HCT116 (cell line): ENCODE measurements around the gene GSG1L. TPM values are rescaled to one million over a fixed set of nuclear protein-coding genes. Genes with fewer than 3 reads are reported as not detected.

ENCODE experiments used
- ATAC-seq: fragments of 200-7000 bp; cut with Tn5 transposase; 2 replicates; pipeline ENCODE4 v1.9.1; 2020; ENCODE audit warnings: mild to moderate bottlenecking, moderate library complexity
- BruUV-seq: library from RNA; stranded (reverse); fragments of 400-500 nt; replicated peaks from 2 replicates; lab custom pipeline; 2021; lab: Mats Ljungman, UMichigan
- CTCF ChIA-PET: fragments of 300-600 bp; sonication (Branson Sonifier 250); formaldehyde crosslinking; loops from one replicate; lab custom pipeline; 2021; ENCODE audit warnings: antibody characterized with exemption; lab: Charles Lee
- POLR2A ChIA-PET: fragments of 300-600, 350-600 bp; sonication (Branson Sonifier 250); formaldehyde crosslinking; loops from one replicate; lab custom pipeline; 2021; ENCODE audit warnings: antibody characterized with exemption; lab: Charles Lee
- RAD21 ChIA-PET, 2 experiments: fragments of 300-600 bp; sonication (Branson Sonifier 250); formaldehyde crosslinking; loops; one replicate each; lab custom pipeline; 2023; ENCODE audit warnings: low total read pairs in 2 of 2; ENCODE audit not compliant: uncharacterized antibody in 2 of 2, unreplicated experiment in 2 of 2, low non-redundant PET in 1 of 2; lab: Charles Lee
- DNase-seq: peaks from one replicate; pipeline ENCODE4 v3.0.0-alpha.2; 2010; ENCODE audit warnings: low read depth, low spot score
- H2AFZ ChIP-seq: fragments of 200-600 bp; shearing (Covaris generic), sonication (generic); 2 replicates; pipeline ENCODE4 v1.6.1; 2017; ENCODE audit warnings: low read depth, mixed run types, mixed read lengths, antibody characterized with exemption, low read length; ENCODE audit not compliant: poor library complexity, severe bottlenecking
- H3K27ac ChIP-seq: 2 replicates; pipeline ENCODE4 v1.5.1; 2012; ENCODE audit warnings: low read depth, low read length
- H3K27me3 ChIP-seq: fragments of 200-600 bp; sonication (generic); 2 replicates; pipeline ENCODE4 v1.6.1; 2016; ENCODE audit warnings: mixed run types, low read length, mixed read lengths; ENCODE audit not compliant: insufficient read depth
- H3K36me3 ChIP-seq, 2 experiments: fragments of 200-500 bp in 1 of 2; fragments of 200-600 bp in 1 of 2; sonication (Bioruptor generic) in 1 of 2; sonication (generic) in 1 of 2; 2 replicates each; pipeline versions ENCODE4 v1.5.1 to v1.6.1; 2014 to 2016; ENCODE audit warnings: low read length in 2 of 2, inconsistent platforms in 1 of 2, mixed read lengths in 1 of 2, mixed run types in 1 of 2; ENCODE audit not compliant: insufficient read depth in 2 of 2, control insufficient read depth in 1 of 2
- H3K4me1 ChIP-seq, 2 experiments: fragments of 200-600 bp in 1 of 2; sonication (generic) in 1 of 2; 2 replicates each; pipeline versions ENCODE4 v1.5.1 to v1.6.1; 2012 to 2017; ENCODE audit warnings: low read length in 2 of 2, inconsistent platforms in 1 of 2, mild to moderate bottlenecking in 1 of 2, mixed read lengths in 1 of 2, mixed run types in 1 of 2, moderate library complexity in 1 of 2; ENCODE audit not compliant: insufficient read depth in 2 of 2, control insufficient read depth in 1 of 2
- H3K4me2 ChIP-seq: fragments of 200-600 bp; sonication (generic); 2 replicates; pipeline ENCODE4 v1.6.1; 2017; ENCODE audit warnings: mixed run types, low read length, mixed read lengths
- H3K4me3 ChIP-seq, 2 experiments: fragments of 200-600 bp in 1 of 2; sonication (generic) in 1 of 2; replicated peaks in 1 of 2; 2 replicates each; pipeline ENCODE4 v1.5.1; 2011 to 2016; ENCODE audit warnings: low read length in 2 of 2, control low read depth in 1 of 2, low read depth in 1 of 2, mild to moderate bottlenecking in 1 of 2, mixed read lengths in 1 of 2, mixed run types in 1 of 2
- H3K79me2 ChIP-seq: fragments of 200-600 bp; sonication (generic); 2 replicates; pipeline ENCODE4 v1.6.1; 2017; ENCODE audit warnings: mild to moderate bottlenecking, mixed run types, low read length, moderate library complexity, mixed read lengths; ENCODE audit not compliant: insufficient read depth
- H3K9ac ChIP-seq: fragments of 200-600 bp; sonication (generic); 2 replicates; pipeline ENCODE4 v1.6.1; 2016; ENCODE audit warnings: low read length, mixed read lengths
- H3K9me2 ChIP-seq: fragments of 200-600 bp; sonication (generic), shearing (Covaris generic); 2 replicates; pipeline ENCODE4 v1.6.1; 2017; ENCODE audit warnings: mixed run types, mild to moderate bottlenecking, moderate library complexity; ENCODE audit not compliant: insufficient read depth
- H3K9me3 ChIP-seq, 2 experiments: fragments of 200-500 bp in 1 of 2; fragments of 200-600 bp in 1 of 2; sonication (Bioruptor generic) in 1 of 2; sonication (generic) in 1 of 2; 2 replicates each; pipeline ENCODE4 v1.6.1; 2014 to 2017; ENCODE audit warnings: low read length in 2 of 2, mixed read lengths in 2 of 2, inconsistent platforms in 1 of 2, low read depth in 1 of 2, mild to moderate bottlenecking in 1 of 2, mixed run types in 1 of 2, moderate library complexity in 1 of 2; ENCODE audit not compliant: control insufficient read depth in 1 of 2, insufficient read depth in 1 of 2
- H4K20me1 ChIP-seq: fragments of 200-600 bp; sonication (generic), shearing (Covaris generic); 2 replicates; pipeline ENCODE4 v1.6.1; 2017; ENCODE audit warnings: mixed run types, mild to moderate bottlenecking, moderate library complexity; ENCODE audit not compliant: insufficient read depth
- CEBPB ChIP-seq: IDR thresholded peaks from 2 replicates; pipeline ENCODE4 v1.6.1; 2012; ENCODE audit warnings: low read depth
- CTCF ChIP-seq, 3 experiments: fragments of 200-600 bp in 1 of 3; sonication (generic) in 1 of 3; IDR thresholded peaks in 2 of 3; conservative IDR thresholded peaks in 1 of 3; 2 replicates each; pipeline ENCODE4 v1.5.1; 2012 to 2017; ENCODE audit warnings: low read depth in 2 of 3, low read length in 2 of 3, antibody characterized with exemption in 1 of 3, borderline replicate concordance in 1 of 3, control low read depth in 1 of 3, mild to moderate bottlenecking in 1 of 3, mixed read lengths in 1 of 3, mixed run types in 1 of 3, moderate library complexity in 1 of 3; ENCODE audit not compliant: insufficient read depth in 1 of 3
- EGR1 ChIP-seq: IDR thresholded peaks from 2 replicates; pipeline ENCODE4 v1.6.1; 2012; ENCODE audit warnings: low read depth
- ELF1 ChIP-seq: IDR thresholded peaks from 2 replicates; pipeline ENCODE4 v1.6.1; 2012; ENCODE audit warnings: low read depth, borderline replicate concordance
- EZH2 ChIP-seq: fragments of 200-600 bp; sonication (generic); IDR thresholded peaks from 2 replicates; pipeline ENCODE4 v1.6.1; 2017; ENCODE audit warnings: antibody characterized with exemption, mixed run types
- FOSL1 ChIP-seq: IDR thresholded peaks from 2 replicates; pipeline ENCODE4 v1.6.1; 2012; ENCODE audit warnings: low read depth
- JUND ChIP-seq: IDR thresholded peaks from 2 replicates; pipeline ENCODE4 v1.6.1; 2012
- POLR2AphosphoS5 ChIP-seq: IDR thresholded peaks from 2 replicates; pipeline ENCODE4 v1.6.1; 2011; ENCODE audit warnings: mild to moderate bottlenecking, low read depth, low read length, moderate library complexity
- RAD21 ChIP-seq: IDR thresholded peaks from 2 replicates; pipeline ENCODE4 v1.6.1; 2012; ENCODE audit warnings: low read depth, mild to moderate bottlenecking
- REST ChIP-seq: IDR thresholded peaks from 2 replicates; pipeline ENCODE4 v1.6.1; 2012; ENCODE audit warnings: low read depth
- SIN3A ChIP-seq: IDR thresholded peaks from 2 replicates; pipeline ENCODE4 v1.6.1; 2012; ENCODE audit warnings: low read depth
- SP1 ChIP-seq: IDR thresholded peaks from 2 replicates; pipeline ENCODE4 v1.6.1; 2012; ENCODE audit warnings: low read depth
- TCF7L2 ChIP-seq: IDR thresholded peaks from 2 replicates; pipeline ENCODE4 v1.7.0; 2011; ENCODE audit warnings: borderline replicate concordance, inconsistent platforms; ENCODE audit not compliant: insufficient read depth, insufficient read length; ENCODE audit errors: extremely low read depth
- ZNF274 ChIP-seq: fragments of 200-500 bp; sonication (Bioruptor generic); IDR thresholded peaks from 2 replicates; pipeline ENCODE4 v1.6.1; 2014; ENCODE audit warnings: mild to moderate bottlenecking, low read depth, low read length, inconsistent platforms
- intact Hi-C: fragments of 100-400 bp; cut with micrococcal nuclease; formaldehyde crosslinking; loops from 2 replicates; pipeline ENCODE4 v1.10.0; 2022
- total RNA-seq: library from RNA; stranded (reverse); gene quantifications from one replicate; pipeline ENCODE4 v1.2.1, GENCODE V29; 2021; ENCODE audit not compliant: unreplicated experiment
- TF ChIP-seq, protein P1 (sequence below): IDR thresholded peaks from 2 replicates; pipeline ENCODE4 v1.6.1; 2012

Gene GSG1L
- total RNA-seq, 1 experiment from 2014 or later: not detected

DNA sequence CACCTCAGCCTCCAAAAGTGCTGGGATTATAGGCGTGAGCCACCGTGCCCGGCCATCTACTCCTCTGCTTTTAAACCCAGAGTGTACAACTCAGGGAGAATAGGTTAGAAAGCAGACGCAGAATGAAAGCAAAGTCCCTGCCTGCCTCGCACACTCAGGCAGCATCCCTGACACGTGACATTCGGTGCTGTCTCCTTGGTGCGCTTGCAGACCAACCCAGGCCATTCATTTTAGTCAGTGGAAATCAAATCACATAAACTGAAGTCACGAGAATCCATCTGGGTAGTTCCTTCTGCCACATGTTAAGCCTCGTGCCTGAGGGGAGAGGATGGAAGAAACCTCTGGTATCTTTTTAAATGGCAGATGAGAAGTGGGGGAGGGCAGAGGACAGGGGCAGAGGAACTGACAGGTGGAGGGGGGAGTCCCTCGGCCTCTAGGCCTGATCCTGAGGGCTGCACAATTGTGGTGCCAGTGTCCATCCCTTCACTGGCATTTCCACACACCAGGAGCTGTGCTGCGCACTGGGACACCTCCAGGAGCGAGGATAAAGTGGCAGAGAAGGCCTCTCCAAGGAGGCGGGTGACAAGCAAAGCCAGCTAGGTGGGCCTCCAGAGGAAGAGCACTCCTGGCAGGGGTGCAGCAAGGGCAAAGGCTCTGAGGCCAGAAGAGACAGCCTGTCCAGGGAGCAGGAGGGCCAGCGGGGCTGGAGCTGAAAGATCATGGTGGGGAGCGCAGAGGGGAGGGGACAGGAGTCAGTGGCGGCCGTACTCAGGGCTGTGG lies 317.2 kb downstream of the GSG1L start:
- H3K27me3 ChIP-seq: no peaks in the 10 kb centered on the region
- ChIA-PET RAD21 (no interaction called here), POLR2A (no interaction called here), CTCF (no interaction called here)
- no peaks in the 10 kb centered on the region for H3K9me3 ChIP-seq
- intact Hi-C loops: no loop called here
- H3K4me2 ChIP-seq: no peak overlapping the region
- H3K36me3 ChIP-seq: no peaks in the 10 kb centered on the region
- no peaks in the 10 kb centered on the region for H3K9me2 ChIP-seq
- no peak overlapping the region for H3K9ac ChIP-seq
- TF ChIP-seq ELF1: no peak
- no peak for TF ChIP-seq ZNF274
- no peak for TF ChIP-seq FOSL1
- TF ChIP-seq TCF7L2: no peak
- TF ChIP-seq SIN3A: no peak
- no peak for TF ChIP-seq JUND
- TF ChIP-seq POLR2AphosphoS5: no peak
- no peak for TF ChIP-seq CEBPB
- no peak for TF ChIP-seq EGR1
- H2AFZ ChIP-seq: no peak overlapping the region
- no TSS peak for BruUV-seq
- H4K20me1 ChIP-seq: no peaks in the 10 kb centered on the region
- no peak overlapping the region for H3K27ac ChIP-seq
- ATAC-seq (no peak), DNase-seq (no peak)
- H3K79me2 ChIP-seq: no peaks in the 10 kb centered on the region
- H3K4me1 ChIP-seq: peaks cover 10 to 13% of the 10 kb centered on the region in 2 experiments
- H3K4me3 ChIP-seq: no peak overlapping the region

GRCh38 chr16:27745348-27745747 lies 318.2 kb downstream of the GSG1L start:
- DNase-seq (no peak), ATAC-seq (no peak)
- Histone ChIP-seq H3K27me3 (no peaks in the 10 kb centered on the region), H2AFZ (no peak overlapping the region), H3K4me2 (no peak overlapping the region), H4K20me1 (no peaks in the 10 kb centered on the region), H3K79me2 (no peaks in the 10 kb centered on the region), H3K9ac (no peak overlapping the region), H3K9me2 (no peaks in the 10 kb centered on the region), H3K36me3 (no peaks in the 10 kb centered on the region), H3K4me3 (no peak overlapping the region), H3K9me3 (no peaks in the 10 kb centered on the region), H3K27ac (no peak overlapping the region), H3K4me1 (peaks cover 10 to 13% of the 10 kb centered on the region in 2 experiments)
- ChIA-PET CTCF (no interaction called here), RAD21 (no interaction called here), POLR2A (no interaction called here)
- TF ChIP-seq RAD21 (no peak), REST (no peak), SIN3A (no peak), EZH2 (no peak), CTCF (IDR thresholded peaks at IDR 0.05 in 2 of 3, conservative IDR thresholded peaks at IDR 0.05 in 1 of 3; ENCODE audit: borderline replicate concordance in 1 of 3, insufficient read depth in 1 of 3, low read depth in 2 of 3, low read length in 2 of 3) (no peak), SP1 (no peak)
- TF ChIP-seq, protein P1, sequence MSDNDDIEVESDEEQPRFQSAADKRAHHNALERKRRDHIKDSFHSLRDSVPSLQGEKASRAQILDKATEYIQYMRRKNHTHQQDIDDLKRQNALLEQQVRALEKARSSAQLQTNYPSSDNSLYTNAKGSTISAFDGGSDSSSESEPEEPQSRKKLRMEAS: no peak
- intact Hi-C loops: no loop called here
- no TSS peak for BruUV-seq
